ENCODE measurements around the gene EVPL. TPM values are rescaled to one million over a fixed set of nuclear protein-coding genes. Genes with fewer than 3 reads are reported as not detected.
"Not testable (repeated sequence)": the region's sequence is repeated elsewhere in the genome, so short reads cannot be mapped to it uniquely, and the experiment has no call there.

EVPL gene
- total RNA-seq (2014; rRNA removed; shearing (Covaris generic)), result 0.26 TPM in 1 of 2 replicates, not detected in the other

- no peak within 1 kb of the TSS for H3K4me3 ChIP-seq (ENCODE audit: insufficient read depth, low read depth, low read length)
- peak; percentile 49 for DNase-seq
- no peaks in the 10 kb centered on the region for H3K27me3 ChIP-seq (ENCODE audit: control insufficient read depth, insufficient read depth, low read length)
- no peaks in the 10 kb centered on the region for H3K36me3 ChIP-seq (replicated peaks; ENCODE audit: control insufficient read depth, insufficient read depth, low read length)
Measured at GRCh38 chr17:76027159-76027839, at the start of gene EVPL. EVPL (minus strand) TSS chr17:76027306; CDS start chr17:76027198, 108 bp downstream.

- DNase-seq, result peak; percentile 87
- Histone ChIP-seq H3K4me3 (ENCODE audit: insufficient read depth, low read depth, low read length) (peak overlapping the region; percentile 29; the same call in 1 of the 2 replicates), H3K36me3 (replicated peaks; ENCODE audit: control insufficient read depth, insufficient read depth, low read length) (no peaks in the 10 kb centered on the region), H3K27me3 (ENCODE audit: control insufficient read depth, insufficient read depth, low read length) (peaks cover 64% of the 10 kb centered on the region)
Measured at GRCh38 chr17:76076146-76076764, 49.1 kb upstream of the EVPL start.

- Histone ChIP-seq H3K4me3 (ENCODE audit: insufficient read depth, low read depth, low read length) (peak overlapping the region; percentile 49), H3K27me3 (ENCODE audit: control insufficient read depth, insufficient read depth, low read length) (peaks cover 64% of the 10 kb centered on the region), H3K36me3 (replicated peaks; ENCODE audit: control insufficient read depth, insufficient read depth, low read length) (no peaks in the 10 kb centered on the region)
- DNase-seq, result peak; percentile 89
Measured at GRCh38 chr17:76075364-76076145, 48.4 kb upstream of the EVPL start.

- DNase-seq, result peak; percentile 90
- H3K4me3 ChIP-seq (ENCODE audit: insufficient read depth, low read depth, low read length), result peak within 1 kb of the TSS; percentile 49
- H3K27me3 ChIP-seq (ENCODE audit: control insufficient read depth, insufficient read depth, low read length), result peaks cover 62% of the 10 kb centered on the region
- no peaks in the 10 kb centered on the region for H3K36me3 ChIP-seq (replicated peaks; ENCODE audit: control insufficient read depth, insufficient read depth, low read length)
Measured at GRCh38 chr17:76074390-76075363, 47.6 kb upstream of the EVPL start, which contains the start of gene GALR2. GALR2 (plus strand) TSS chr17:76074781; CDS start chr17:76074884, 103 bp downstream.

GRCh38 chr17:76072148-76072858 lies 45.2 kb upstream of the EVPL start, which contains the start of gene SRP68:
SRP68 (minus strand) TSS chr17:76072517; CDS start chr17:76072491, 26 bp downstream.
- peak; percentile 97 for DNase-seq
- H3K27me3 ChIP-seq (ENCODE audit: control insufficient read depth, insufficient read depth, low read length), result peaks cover 39% of the 10 kb centered on the region
- H3K4me3 ChIP-seq (ENCODE audit: insufficient read depth, low read depth, low read length), result peak within 1 kb of the TSS; percentile 71
- peaks cover 3% of the 10 kb centered on the region for H3K36me3 ChIP-seq (replicated peaks; ENCODE audit: control insufficient read depth, insufficient read depth, low read length)

GRCh38 chr17:76071531-76072147 lies 44.5 kb upstream of the EVPL start:
- H3K36me3 ChIP-seq (replicated peaks; ENCODE audit: control insufficient read depth, insufficient read depth, low read length), result peaks cover 7% of the 10 kb centered on the region
- peak overlapping the region; percentile 71 for H3K4me3 ChIP-seq (ENCODE audit: insufficient read depth, low read depth, low read length)
- DNase-seq, result no peak
- H3K27me3 ChIP-seq (ENCODE audit: control insufficient read depth, insufficient read depth, low read length), result peaks cover 33% of the 10 kb centered on the region

GRCh38 chr17:76065775-76066174 lies 38.7 kb upstream of the EVPL start:
- H3K27me3 ChIP-seq (ENCODE audit: control insufficient read depth, insufficient read depth, low read length), result no peaks in the 10 kb centered on the region
- peaks cover 37% of the 10 kb centered on the region for H3K36me3 ChIP-seq (replicated peaks; ENCODE audit: control insufficient read depth, insufficient read depth, low read length)
- no peak for DNase-seq
- H3K4me3 ChIP-seq (ENCODE audit: insufficient read depth, low read depth, low read length), result no peak overlapping the region

GRCh38 chr17:76063875-76064546 lies 36.9 kb upstream of the EVPL start:
- Histone ChIP-seq H3K36me3 (replicated peaks; ENCODE audit: control insufficient read depth, insufficient read depth, low read length) (peaks cover 43% of the 10 kb centered on the region), H3K27me3 (ENCODE audit: control insufficient read depth, insufficient read depth, low read length) (no peaks in the 10 kb centered on the region), H3K4me3 (ENCODE audit: insufficient read depth, low read depth, low read length) (no peak overlapping the region)
- no peak for DNase-seq

GRCh38 chr17:76058264-76058663 lies 31.2 kb upstream of the EVPL start:
- not testable (repeated sequence) for H3K4me3 ChIP-seq (ENCODE audit: insufficient read depth, low read depth, low read length); H3K27me3 ChIP-seq (ENCODE audit: control insufficient read depth, insufficient read depth, low read length); DNase-seq
- H3K36me3 ChIP-seq (replicated peaks; ENCODE audit: control insufficient read depth, insufficient read depth, low read length), result peaks cover 29% of the 10 kb centered on the region

GRCh38 chr17:76056882-76057281 lies 29.8 kb upstream of the EVPL start:
- no peak overlapping the region for H3K4me3 ChIP-seq (ENCODE audit: insufficient read depth, low read depth, low read length)
- H3K36me3 ChIP-seq (replicated peaks; ENCODE audit: control insufficient read depth, insufficient read depth, low read length), result peaks cover 28% of the 10 kb centered on the region
- DNase-seq, result no peak
- H3K27me3 ChIP-seq (ENCODE audit: control insufficient read depth, insufficient read depth, low read length), result no peaks in the 10 kb centered on the region

GRCh38 chr17:76054112-76054476 lies 27.0 kb upstream of the EVPL start:
- Histone ChIP-seq H3K36me3 (replicated peaks; ENCODE audit: control insufficient read depth, insufficient read depth, low read length) (peaks cover 20% of the 10 kb centered on the region), H3K4me3 (ENCODE audit: insufficient read depth, low read depth, low read length) (no peak overlapping the region), H3K27me3 (ENCODE audit: control insufficient read depth, insufficient read depth, low read length) (no peaks in the 10 kb centered on the region)
- no peak for DNase-seq

GRCh38 chr17:76053246-76054111 lies 26.4 kb upstream of the EVPL start:
- no peak for DNase-seq
- Histone ChIP-seq H3K4me3 (ENCODE audit: insufficient read depth, low read depth, low read length) (no peak overlapping the region), H3K27me3 (ENCODE audit: control insufficient read depth, insufficient read depth, low read length) (no peaks in the 10 kb centered on the region), H3K36me3 (replicated peaks; ENCODE audit: control insufficient read depth, insufficient read depth, low read length) (peaks cover 17% of the 10 kb centered on the region)
